Measurements from ENCODE around the gene GPC3.
"Not testable (repeated sequence)": the region's sequence is repeated elsewhere in the genome, so short reads cannot be mapped to it uniquely, and the experiment has no call there.

GPC3 gene

GRCh38 chrX:133985164-133985966 is at the start of gene GPC3:
Gene GPC3 (minus strand): TSS chrX:133985594.
- Mint-ChIP-seq H3K9me3 (no peaks in the 10 kb centered on the region), H3K4me3 (peak within 1 kb of the TSS; percentile 67), H3K4me1 (ENCODE audit: low read depth) (no peaks in the 10 kb centered on the region), H3K27ac (no peak within 1 kb of the TSS), H3K27me3 (peaks cover 33% of the 10 kb centered on the region), H3K36me3 (ENCODE audit: low read depth) (no peaks in the 10 kb centered on the region)

GRCh38 chrX:134032441-134032840 is 47.0 kb upstream of the GPC3 start:
- H3K27ac Mint-ChIP-seq: no peak overlapping the region
- no peak overlapping the region for H3K4me3 Mint-ChIP-seq
- no peaks in the 10 kb centered on the region for H3K36me3 Mint-ChIP-seq (ENCODE audit: low read depth)
- H3K4me1 Mint-ChIP-seq (ENCODE audit: low read depth): no peaks in the 10 kb centered on the region
- H3K9me3 Mint-ChIP-seq: no peaks in the 10 kb centered on the region
- H3K27me3 Mint-ChIP-seq: no peaks in the 10 kb centered on the region

GRCh38 chrX:134026565-134027311 is 41.3 kb upstream of the GPC3 start:
- Mint-ChIP-seq H3K27me3 (no peaks in the 10 kb centered on the region), H3K4me1 (ENCODE audit: low read depth) (no peaks in the 10 kb centered on the region), H3K27ac (no peak overlapping the region), H3K4me3 (no peak overlapping the region), H3K36me3 (ENCODE audit: low read depth) (no peaks in the 10 kb centered on the region), H3K9me3 (no peaks in the 10 kb centered on the region)

- H3K4me1 Mint-ChIP-seq (ENCODE audit: low read depth): no peaks in the 10 kb centered on the region
- H3K4me3 Mint-ChIP-seq: no peak overlapping the region
- no peaks in the 10 kb centered on the region for H3K27me3 Mint-ChIP-seq
- no peaks in the 10 kb centered on the region for H3K36me3 Mint-ChIP-seq (ENCODE audit: low read depth)
- H3K9me3 Mint-ChIP-seq: no peaks in the 10 kb centered on the region
- no peak overlapping the region for H3K27ac Mint-ChIP-seq
Observed at GRCh38 chrX:134025986-134026545, 40.7 kb upstream of the GPC3 start.

GRCh38 chrX:134024686-134025377 is 39.4 kb upstream of the GPC3 start:
- no peaks in the 10 kb centered on the region for H3K27me3 Mint-ChIP-seq
- H3K9me3 Mint-ChIP-seq: no peaks in the 10 kb centered on the region
- H3K4me1 Mint-ChIP-seq (ENCODE audit: low read depth): no peaks in the 10 kb centered on the region
- H3K4me3 Mint-ChIP-seq: no peak overlapping the region
- no peaks in the 10 kb centered on the region for H3K36me3 Mint-ChIP-seq (ENCODE audit: low read depth)
- H3K27ac Mint-ChIP-seq: no peak overlapping the region

- H3K4me3 Mint-ChIP-seq: no peak overlapping the region
- no peaks in the 10 kb centered on the region for H3K4me1 Mint-ChIP-seq (ENCODE audit: low read depth)
- no peak overlapping the region for H3K27ac Mint-ChIP-seq
- H3K36me3 Mint-ChIP-seq (ENCODE audit: low read depth): no peaks in the 10 kb centered on the region
- peaks cover 4% of the 10 kb centered on the region for H3K27me3 Mint-ChIP-seq
- no peaks in the 10 kb centered on the region for H3K9me3 Mint-ChIP-seq
Observed at GRCh38 chrX:134023851-134024281, 38.5 kb upstream of the GPC3 start.

GRCh38 chrX:134020910-134021309 is 35.5 kb upstream of the GPC3 start:
- H3K9me3 Mint-ChIP-seq: no peaks in the 10 kb centered on the region
- H3K27me3 Mint-ChIP-seq: peaks cover 4% of the 10 kb centered on the region
- H3K4me1 Mint-ChIP-seq (ENCODE audit: low read depth): no peaks in the 10 kb centered on the region
- no peak overlapping the region for H3K4me3 Mint-ChIP-seq
- no peaks in the 10 kb centered on the region for H3K36me3 Mint-ChIP-seq (ENCODE audit: low read depth)
- H3K27ac Mint-ChIP-seq: no peak overlapping the region

- no peak overlapping the region for H3K27ac Mint-ChIP-seq
- no peaks in the 10 kb centered on the region for H3K9me3 Mint-ChIP-seq
- no peaks in the 10 kb centered on the region for H3K4me1 Mint-ChIP-seq (ENCODE audit: low read depth)
- H3K27me3 Mint-ChIP-seq: peaks cover 4% of the 10 kb centered on the region
- H3K36me3 Mint-ChIP-seq (ENCODE audit: low read depth): no peaks in the 10 kb centered on the region
- H3K4me3 Mint-ChIP-seq: no peak overlapping the region
Observed at GRCh38 chrX:134019567-134020206, 34.3 kb upstream of the GPC3 start.

GRCh38 chrX:134016309-134016708 is 30.9 kb upstream of the GPC3 start:
- H3K9me3 Mint-ChIP-seq; H3K27ac Mint-ChIP-seq; H3K36me3 Mint-ChIP-seq (ENCODE audit: low read depth); H3K4me3 Mint-ChIP-seq; H3K4me1 Mint-ChIP-seq (ENCODE audit: low read depth); H3K27me3 Mint-ChIP-seq: not testable (repeated sequence)

- H3K4me1 Mint-ChIP-seq (ENCODE audit: low read depth); H3K9me3 Mint-ChIP-seq; H3K4me3 Mint-ChIP-seq; H3K27me3 Mint-ChIP-seq; H3K27ac Mint-ChIP-seq; H3K36me3 Mint-ChIP-seq (ENCODE audit: low read depth): not testable (repeated sequence)
Observed at GRCh38 chrX:134015510-134015909, 30.1 kb upstream of the GPC3 start.

- Mint-ChIP-seq H3K4me1 (ENCODE audit: low read depth) (peaks cover 10% of the 10 kb centered on the region), H3K27ac (no peak overlapping the region), H3K27me3 (no peaks in the 10 kb centered on the region), H3K36me3 (ENCODE audit: low read depth) (no peaks in the 10 kb centered on the region), H3K4me3 (no peak overlapping the region), H3K9me3 (no peaks in the 10 kb centered on the region)
Observed at GRCh38 chrX:134013524-134013923, 28.1 kb upstream of the GPC3 start.

GRCh38 chrX:134013092-134013497 is 27.7 kb upstream of the GPC3 start:
- H3K36me3 Mint-ChIP-seq (ENCODE audit: low read depth): no peaks in the 10 kb centered on the region
- peaks cover 10% of the 10 kb centered on the region for H3K4me1 Mint-ChIP-seq (ENCODE audit: low read depth)
- no peaks in the 10 kb centered on the region for H3K9me3 Mint-ChIP-seq
- no peaks in the 10 kb centered on the region for H3K27me3 Mint-ChIP-seq
- no peak overlapping the region for H3K27ac Mint-ChIP-seq
- no peak overlapping the region for H3K4me3 Mint-ChIP-seq

GRCh38 chrX:134010690-134011089 is 25.3 kb upstream of the GPC3 start:
- no peaks in the 10 kb centered on the region for H3K36me3 Mint-ChIP-seq (ENCODE audit: low read depth)
- no peak overlapping the region for H3K27ac Mint-ChIP-seq
- H3K4me1 Mint-ChIP-seq (ENCODE audit: low read depth): peaks cover 13% of the 10 kb centered on the region
- H3K27me3 Mint-ChIP-seq: no peaks in the 10 kb centered on the region
- no peak overlapping the region for H3K4me3 Mint-ChIP-seq
- H3K9me3 Mint-ChIP-seq: no peaks in the 10 kb centered on the region

- Mint-ChIP-seq H3K27ac (no peak overlapping the region), H3K36me3 (ENCODE audit: low read depth) (no peaks in the 10 kb centered on the region), H3K9me3 (no peaks in the 10 kb centered on the region), H3K4me1 (ENCODE audit: low read depth) (peaks cover 3% of the 10 kb centered on the region), H3K4me3 (no peak overlapping the region), H3K27me3 (peaks cover 3% of the 10 kb centered on the region)
Observed at GRCh38 chrX:134007716-134008115, 22.3 kb upstream of the GPC3 start.

Measured in stimulated activated naive CD8-positive, alpha-beta T cell treated with anti-CD3 and anti-CD28 coated beads, Interleukin-15, Interleukin-2, amounts not matched to agents 100 ng/mL and 50 ng/mL, for 24 hours (primary cell).